Measurements from ENCODE around the gene TMTC2. TPM values are rescaled to one million over a fixed set of nuclear protein-coding genes. Genes with fewer than 3 reads are reported as not detected.

The TMTC2 gene
- total and polyA plus RNA-seq, 10 of the 15 experiments (the other 5 are each of a cell fraction or from before 2014, with no cell fraction given), result 0.14 to 9.7 (median 1.2) TPM

DNA sequence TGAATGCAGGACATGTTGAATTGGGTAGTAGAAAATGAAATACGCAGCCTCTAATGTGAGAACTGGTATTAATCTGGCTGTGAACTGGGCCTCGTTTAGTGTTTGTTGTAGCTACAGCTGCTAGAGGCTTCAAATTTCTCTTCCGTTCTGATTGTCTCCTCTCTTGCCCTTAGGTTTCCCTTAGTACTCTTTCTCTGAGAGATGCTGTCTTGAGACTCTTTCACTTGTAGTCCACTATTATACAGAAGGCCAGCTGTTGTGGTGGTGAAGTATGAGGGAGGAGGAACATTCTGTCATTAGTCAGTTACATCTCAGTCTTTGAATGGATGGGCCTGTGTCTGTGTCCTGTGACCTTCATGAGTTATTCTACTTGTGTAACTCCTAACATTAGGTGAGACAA, 322.0 kb downstream of the TMTC2 start (continued):
- TF ChIP-seq ZSCAN29 (IDR thresholded peaks at IDR 0.05), result no peak
- TF ChIP-seq, protein P1, sequence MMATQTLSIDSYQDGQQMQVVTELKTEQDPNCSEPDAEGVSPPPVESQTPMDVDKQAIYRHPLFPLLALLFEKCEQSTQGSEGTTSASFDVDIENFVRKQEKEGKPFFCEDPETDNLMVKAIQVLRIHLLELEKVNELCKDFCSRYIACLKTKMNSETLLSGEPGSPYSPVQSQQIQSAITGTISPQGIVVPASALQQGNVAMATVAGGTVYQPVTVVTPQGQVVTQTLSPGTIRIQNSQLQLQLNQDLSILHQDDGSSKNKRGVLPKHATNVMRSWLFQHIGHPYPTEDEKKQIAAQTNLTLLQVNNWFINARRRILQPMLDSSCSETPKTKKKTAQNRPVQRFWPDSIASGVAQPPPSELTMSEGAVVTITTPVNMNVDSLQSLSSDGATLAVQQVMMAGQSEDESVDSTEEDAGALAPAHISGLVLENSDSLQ (IDR thresholded peaks at IDR 0.05), result no peak
- no peak for TF ChIP-seq RUNX3 (IDR thresholded peaks at IDR 0.05; ENCODE audit: low read length)
- no peak for TF ChIP-seq EGR1 (IDR thresholded peaks at IDR 0.05; ENCODE audit: borderline replicate concordance in 1 of 2, low read depth in 2 of 2, low read length in 2 of 2)
- TF ChIP-seq IRF3 (IDR thresholded peaks at IDR 0.05), result no peak
- TF ChIP-seq, protein P2, sequence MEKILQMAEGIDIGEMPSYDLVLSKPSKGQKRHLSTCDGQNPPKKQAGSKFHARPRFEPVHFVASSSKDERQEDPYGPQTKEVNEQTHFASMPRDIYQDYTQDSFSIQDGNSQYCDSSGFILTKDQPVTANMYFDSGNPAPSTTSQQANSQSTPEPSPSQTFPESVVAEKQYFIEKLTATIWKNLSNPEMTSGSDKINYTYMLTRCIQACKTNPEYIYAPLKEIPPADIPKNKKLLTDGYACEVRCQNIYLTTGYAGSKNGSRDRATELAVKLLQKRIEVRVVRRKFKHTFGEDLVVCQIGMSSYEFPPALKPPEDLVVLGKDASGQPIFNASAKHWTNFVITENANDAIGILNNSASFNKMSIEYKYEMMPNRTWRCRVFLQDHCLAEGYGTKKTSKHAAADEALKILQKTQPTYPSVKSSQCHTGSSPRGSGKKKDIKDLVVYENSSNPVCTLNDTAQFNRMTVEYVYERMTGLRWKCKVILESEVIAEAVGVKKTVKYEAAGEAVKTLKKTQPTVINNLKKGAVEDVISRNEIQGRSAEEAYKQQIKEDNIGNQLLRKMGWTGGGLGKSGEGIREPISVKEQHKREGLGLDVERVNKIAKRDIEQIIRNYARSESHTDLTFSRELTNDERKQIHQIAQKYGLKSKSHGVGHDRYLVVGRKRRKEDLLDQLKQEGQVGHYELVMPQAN (conservative IDR thresholded peaks at IDR 0.05), result no peak
- no peak for TF ChIP-seq SIX5 (IDR thresholded peaks at IDR 0.05; ENCODE audit: low read depth, low read length, severe bottlenecking)
- TF ChIP-seq SMAD1 (IDR thresholded peaks at IDR 0.05; ENCODE audit: low read depth, partially characterized antibody), result no peak
- TF ChIP-seq MTA2 (IDR thresholded peaks at IDR 0.05; ENCODE audit: low read depth), result no peak
- no peak for TF ChIP-seq TAF1 (IDR thresholded peaks at IDR 0.05; ENCODE audit: borderline replicate concordance, low read depth, low read length)
- no peak for TF ChIP-seq JUNB (IDR thresholded peaks at IDR 0.05)
- TF ChIP-seq YY1 (IDR thresholded peaks at IDR 0.05; ENCODE audit: low read depth, low read length), result no peak

All from GM12878 (cell line).